ENCODE measurements around the gene GPR15.

The GPR15 gene

GRCh38 chr3:98531622-98532274 lies at the start of gene GPR15:
Gene GPR15, plus strand, starts transcription at chr3:98531978. Its CDS starts 56 bp downstream, at chr3:98532034.
- DNase-seq (ENCODE audit: low spot score): no peak

- no peak for DNase-seq (ENCODE audit: low spot score)
Measured at GRCh38 chr3:98482717-98483482, 48.9 kb upstream of the GPR15 start.

GRCh38 chr3:98483626-98484025 lies 48.2 kb upstream of the GPR15 start:
- DNase-seq (ENCODE audit: low spot score): no peak

GRCh38 chr3:98497381-98497780 lies 34.4 kb upstream of the GPR15 start, which contains the start of gene OR5K2:
Gene OR5K2, plus strand, starts transcription at chr3:98497681. Its CDS starts 0 bp downstream, at chr3:98497681.
- DNase-seq (ENCODE audit: low spot score): no peak

- no peak for DNase-seq (ENCODE audit: low spot score)
Measured at GRCh38 chr3:98500019-98500418, 31.8 kb upstream of the GPR15 start.

GRCh38 chr3:98501270-98501669 lies 30.5 kb upstream of the GPR15 start:
- no peak for DNase-seq (ENCODE audit: low spot score)

- DNase-seq (ENCODE audit: low spot score): no peak
Measured at GRCh38 chr3:98501863-98502576, 29.8 kb upstream of the GPR15 start.

GRCh38 chr3:98504539-98504938 lies 27.2 kb upstream of the GPR15 start:
- no peak for DNase-seq (ENCODE audit: low spot score)

- no peak for DNase-seq (ENCODE audit: low spot score)
Measured at GRCh38 chr3:98508582-98508981, 23.2 kb upstream of the GPR15 start.

GRCh38 chr3:98512576-98512975 lies 19.2 kb upstream of the GPR15 start:
- DNase-seq (ENCODE audit: low spot score): no peak

GRCh38 chr3:98513091-98513511 lies 18.7 kb upstream of the GPR15 start:
- DNase-seq (ENCODE audit: low spot score): no peak

- no peak for DNase-seq (ENCODE audit: low spot score)
Measured at GRCh38 chr3:98513736-98514135, 18.0 kb upstream of the GPR15 start.

GRCh38 chr3:98514948-98515347 lies 16.8 kb upstream of the GPR15 start:
- DNase-seq (ENCODE audit: low spot score): no peak

GRCh38 chr3:98518816-98519215 lies 13.0 kb upstream of the GPR15 start:
- no peak for DNase-seq (ENCODE audit: low spot score)

GRCh38 chr3:98519351-98519750 lies 12.4 kb upstream of the GPR15 start:
- DNase-seq (ENCODE audit: low spot score): no peak

GRCh38 chr3:98521897-98522543 lies 9.8 kb upstream of the GPR15 start:
- peak; percentile 56 for DNase-seq (ENCODE audit: low spot score)

- peak; percentile 96 for DNase-seq (ENCODE audit: low spot score)
Measured at GRCh38 chr3:98522544-98523281, 9.1 kb upstream of the GPR15 start, which contains the start of gene CLDND1. Gene CLDND1, minus strand, starts transcription at chr3:98522902. Its CDS starts 1,478 bp downstream, at chr3:98521424.

- no peak for DNase-seq (ENCODE audit: low spot score)
Measured at GRCh38 chr3:98525494-98525893, 6.3 kb upstream of the GPR15 start.

- no peak for DNase-seq (ENCODE audit: low spot score)
Measured at GRCh38 chr3:98528474-98529346, 3.1 kb upstream of the GPR15 start.

- DNase-seq (ENCODE audit: low spot score): no peak
Measured at GRCh38 chr3:98529856-98530459, 1.8 kb upstream of the GPR15 start.
